Right ventricle myocardium inferior (tissue), 1 donor: ENCODE measurements around the gene EBF3. TPM values are rescaled to one million over a fixed set of nuclear protein-coding genes. Genes with fewer than 3 reads are reported as not detected.

Experiments used
- ATAC-seq: fragments of 200-7000 bp; cut with Tn5 transposase; one replicate; pipeline ENCODE4 v1.9.1; 2020; ENCODE audit warnings: mild to moderate bottlenecking, moderate library complexity
- DNase-seq: peaks from one replicate; pipeline ENCODE4 v3.0.0; 2021; ENCODE audit errors: missing footprints
- intact Hi-C: fragments of 100-400 bp; cut with DNase I; formaldehyde crosslinking; loops from one replicate; pipeline ENCODE4 v1.11.0; 2022
- total RNA-seq: library from RNA; stranded (reverse); fragmentation: NEBNext Ultra II Directional; extraction: Animal tissue kit (Norgen Biotek cat#: 25700); gene quantifications from one replicate; pipeline ENCODE4 v1.2.1, GENCODE V29; 2021
- donor health status: DM: no; HTN: yes; CAD: no; lungs with severe emphysema.

The EBF3 gene
- total RNA-seq, 1 donor from 2014 or later = 7.9 TPM

GRCh38 chr10:129854158-129854557 is 109.9 kb downstream of the EBF3 start:
- intact Hi-C loops = no loop called here
- ATAC-seq (no peak), DNase-seq (no peak)

- intact Hi-C loops = no loop called here
- DNase-seq = no peak
- ATAC-seq = no peak
Measured at GRCh38 chr10:129853562-129853903, 110.5 kb downstream of the EBF3 start.

GRCh38 chr10:129852829-129853561 is 111.1 kb downstream of the EBF3 start:
- DNase-seq (no peak), ATAC-seq (no peak)
- intact Hi-C loops = no loop called here

- ATAC-seq = no peak
- intact Hi-C loops = no loop called here
Measured at GRCh38 chr10:129851941-129852640, 112.0 kb downstream of the EBF3 start.

GRCh38 chr10:129850790-129851189 is 113.3 kb downstream of the EBF3 start:
- ATAC-seq (no peak), DNase-seq (no peak)
- intact Hi-C loops = no loop called here

More at GRCh38 chr10:129851941-129852640, 112.0 kb downstream of the EBF3 start:
- no peak for DNase-seq

GRCh38 chr10:129850316-129850715 is 113.8 kb downstream of the EBF3 start:
- intact Hi-C loops = no loop called here
- DNase-seq (no peak), ATAC-seq (no peak)

GRCh38 chr10:129849853-129850252 is 114.2 kb downstream of the EBF3 start:
- intact Hi-C loops = no loop called here
- ATAC-seq (no peak), DNase-seq (no peak)

- DNase-seq (no peak), ATAC-seq (no peak)
- intact Hi-C loops = no loop called here
Measured at GRCh38 chr10:129849452-129849750, 114.7 kb downstream of the EBF3 start.

GRCh38 chr10:129848696-129849451 is 115.2 kb downstream of the EBF3 start:
- no peak for DNase-seq
- no peak for ATAC-seq
- intact Hi-C loops = no loop called here

- no peak for ATAC-seq
- DNase-seq = no peak
- intact Hi-C loops = no loop called here
Measured at GRCh38 chr10:129847741-129848483, 116.2 kb downstream of the EBF3 start.

GRCh38 chr10:129846991-129847391 is 117.1 kb downstream of the EBF3 start:
- ATAC-seq (no peak), DNase-seq (no peak)

GRCh38 chr10:129845111-129845753 is 118.8 kb downstream of the EBF3 start:
- no peak for ATAC-seq
- no peak for DNase-seq
- intact Hi-C loops = no loop called here

More at GRCh38 chr10:129846991-129847391, 117.1 kb downstream of the EBF3 start:
- intact Hi-C loops = no loop called here

- no peak for DNase-seq
- no peak for ATAC-seq
Measured at GRCh38 chr10:129844216-129844766, 119.8 kb downstream of the EBF3 start.

GRCh38 chr10:129843702-129844101 is 120.4 kb downstream of the EBF3 start:
- intact Hi-C loops = no loop called here
- ATAC-seq (no peak), DNase-seq (no peak)

More at GRCh38 chr10:129844216-129844766, 119.8 kb downstream of the EBF3 start:
- intact Hi-C loops = no loop called here

GRCh38 chr10:129843131-129843541 is 120.9 kb downstream of the EBF3 start:
- ATAC-seq = no peak
- no peak for DNase-seq
- intact Hi-C loops = no loop called here

- intact Hi-C loops = no loop called here
- DNase-seq = no peak
- ATAC-seq = no peak
Measured at GRCh38 chr10:129842031-129842430, 122.0 kb downstream of the EBF3 start.

GRCh38 chr10:129841590-129841989 is 122.5 kb downstream of the EBF3 start:
- intact Hi-C loops = no loop called here
- DNase-seq (no peak), ATAC-seq (no peak)

GRCh38 chr10:129841071-129841470 is 123.0 kb downstream of the EBF3 start:
- ATAC-seq = no peak
- intact Hi-C loops = no loop called here
- DNase-seq = no peak
